H9 (cell line): ENCODE data around the gene TUNAR. TPM values are rescaled to one million over a fixed set of nuclear protein-coding genes. Genes with fewer than 3 reads are reported as not detected.
A peak's percentile ranks its signal among the peaks of the same experiment; 100 is the strongest.

ENCODE experiments used
- DNase-seq: peaks from one replicate; pipeline ENCODE4 v3.0.0-alpha.2; 2017
- H2AFZ ChIP-seq: one replicate; pipeline ENCODE4 v1.6.1; 2013; ENCODE audit warnings: mild to moderate bottlenecking, low read length, control low read depth, moderate library complexity
- H2AK5ac ChIP-seq: 2 replicates; pipeline ENCODE4 v1.6.1; 2013; ENCODE audit warnings: low read length, control low read depth, mixed read lengths; ENCODE audit not compliant: insufficient read length
- H2BK120ac ChIP-seq: one replicate; pipeline ENCODE4 v1.6.1; 2013; ENCODE audit warnings: low read depth, mild to moderate bottlenecking, low read length, control low read depth, inconsistent platforms; ENCODE audit not compliant: poor library complexity, severe bottlenecking
- H2BK12ac ChIP-seq: 2 replicates; pipeline ENCODE4 v1.6.1; 2013; ENCODE audit warnings: low read length, control low read depth, mixed read lengths, low read depth; ENCODE audit not compliant: insufficient read length
- H2BK15ac ChIP-seq: 2 replicates; pipeline ENCODE4 v1.6.1; 2013; ENCODE audit warnings: low read depth, low read length, control low read depth
- H2BK20ac ChIP-seq: one replicate; pipeline ENCODE4 v1.6.1; 2013; ENCODE audit warnings: low read depth, mild to moderate bottlenecking, low read length, control low read depth, inconsistent platforms; ENCODE audit not compliant: poor library complexity, severe bottlenecking
- H2BK5ac ChIP-seq: 2 replicates; pipeline ENCODE4 v1.6.1; 2013; ENCODE audit warnings: low read length, control low read depth, mixed read lengths; ENCODE audit not compliant: insufficient read length
- H3K14ac ChIP-seq: 2 replicates; pipeline ENCODE4 v1.6.1; 2013; ENCODE audit warnings: low read length, control low read depth; ENCODE audit not compliant: insufficient read depth
- H3K18ac ChIP-seq: 2 replicates; pipeline ENCODE4 v1.6.1; 2013; ENCODE audit warnings: low read depth, mild to moderate bottlenecking, mixed read lengths, low read length, control low read depth; ENCODE audit not compliant: insufficient read length
- H3K23ac ChIP-seq: 2 replicates; pipeline ENCODE4 v1.6.1; 2013; ENCODE audit warnings: low read length, control low read depth, mixed read lengths, low read depth; ENCODE audit not compliant: insufficient read length
- H3K23me2 ChIP-seq: 2 replicates; pipeline ENCODE4 v1.6.1; 2013; ENCODE audit warnings: low read depth, mild to moderate bottlenecking, mixed read lengths, low read length, control low read depth; ENCODE audit not compliant: insufficient read length, poor library complexity, severe bottlenecking
- H3K27ac ChIP-seq: 2 replicates; pipeline ENCODE4 v1.5.1; 2013; ENCODE audit warnings: low read length, control low read depth, mixed read lengths, low read depth; ENCODE audit not compliant: insufficient read length
- H3K27me3 ChIP-seq: 2 replicates; pipeline ENCODE4 v1.6.1; 2013; ENCODE audit warnings: low read length, control low read depth, inconsistent platforms; ENCODE audit not compliant: insufficient read depth
- H3K4ac ChIP-seq: 2 replicates; pipeline ENCODE4 v1.6.1; 2013; ENCODE audit warnings: low read depth, mild to moderate bottlenecking, control low read depth, inconsistent platforms, low read length, moderate library complexity
- H3K4me1 ChIP-seq: 2 replicates; pipeline ENCODE4 v1.6.1; 2013; ENCODE audit warnings: low read length, control low read depth, inconsistent platforms; ENCODE audit not compliant: insufficient read depth
- H3K4me2 ChIP-seq: 2 replicates; pipeline ENCODE4 v1.6.1; 2013; ENCODE audit warnings: low read length, control low read depth, mixed read lengths; ENCODE audit not compliant: insufficient read length, insufficient read depth
- H3K56ac ChIP-seq: 2 replicates; pipeline ENCODE4 v1.6.1; 2013; ENCODE audit warnings: low read depth, mild to moderate bottlenecking, mixed read lengths, low read length, control low read depth; ENCODE audit not compliant: insufficient read length
- H3K79me1 ChIP-seq: 2 replicates; pipeline ENCODE4 v1.6.1; 2013; ENCODE audit warnings: low read depth, mild to moderate bottlenecking, moderate library complexity, low read length, control low read depth, inconsistent platforms; ENCODE audit not compliant: insufficient read depth, poor library complexity, severe bottlenecking
- H3K79me2 ChIP-seq: 2 replicates; pipeline ENCODE4 v1.6.1; 2013; ENCODE audit warnings: low read length, control low read depth, inconsistent platforms; ENCODE audit not compliant: insufficient read depth
- H3K9ac ChIP-seq: 2 replicates; pipeline ENCODE4 v1.6.1; 2013; ENCODE audit warnings: low read length, control low read depth, mixed read lengths; ENCODE audit not compliant: insufficient read length; ENCODE audit errors: extremely low read depth
- H3K9me3 ChIP-seq: one replicate; pipeline ENCODE4 v1.6.1; 2013; ENCODE audit warnings: low read depth, low read length, inconsistent platforms; ENCODE audit not compliant: control insufficient read depth
- H3T11ph ChIP-seq: one replicate; pipeline ENCODE4 v1.6.1; 2013; ENCODE audit warnings: mild to moderate bottlenecking, low read length, control low read depth, inconsistent platforms
- H4K20me1 ChIP-seq: one replicate; pipeline ENCODE4 v1.6.1; 2013; ENCODE audit not compliant: control insufficient read depth, insufficient read length, insufficient read depth
- H4K5ac ChIP-seq: 2 replicates; pipeline ENCODE4 v1.6.1; 2013; ENCODE audit warnings: low read depth, mild to moderate bottlenecking, mixed read lengths, low read length, control low read depth; ENCODE audit not compliant: insufficient read length
- H4K8ac ChIP-seq: replicated peaks from 2 replicates; pipeline ENCODE4 v1.6.1; 2013; ENCODE audit warnings: low read length, control low read depth, mixed read lengths, low read depth; ENCODE audit not compliant: insufficient read length
- H4K91ac ChIP-seq: 2 replicates; pipeline ENCODE4 v1.6.1; 2013; ENCODE audit warnings: low read depth, mild to moderate bottlenecking, moderate library complexity, mixed read lengths, low read length, control low read depth; ENCODE audit not compliant: insufficient read length
- H3K27ac Mint-ChIP-seq, 3 experiments: 2 replicates in 2 of 3; 3 replicates in 1 of 3; pipeline ENCODE4 v1.8.0; 2020 to 2021; ENCODE audit warnings: mixed read lengths in 3 of 3, mild to moderate bottlenecking in 1 of 3, moderate library complexity in 1 of 3
- H3K27me3 Mint-ChIP-seq: 2 replicates; pipeline ENCODE4 v1.8.0; 2021; ENCODE audit warnings: low read depth, mild to moderate bottlenecking, moderate library complexity, mixed read lengths
- H3K36me3 Mint-ChIP-seq, 3 experiments: 2 replicates in 2 of 3; 3 replicates in 1 of 3; pipeline ENCODE4 v1.8.0; 2020 to 2021; ENCODE audit warnings: low read depth in 3 of 3, mixed read lengths in 3 of 3; ENCODE audit not compliant: insufficient read depth in 1 of 3
- H3K4me1 Mint-ChIP-seq, 2 experiments: 2 replicates each; pipeline ENCODE4 v1.8.0; 2020; ENCODE audit warnings: mixed read lengths in 2 of 2
- H3K4me3 Mint-ChIP-seq, 2 experiments: 2 replicates in 1 of 2; 3 replicates in 1 of 2; pipeline ENCODE4 v1.8.0; 2020 to 2021; ENCODE audit warnings: mild to moderate bottlenecking in 2 of 2, mixed read lengths in 2 of 2, moderate library complexity in 1 of 2
- H3K9me3 Mint-ChIP-seq, 2 experiments: 2 replicates in 1 of 2; 3 replicates in 1 of 2; pipeline ENCODE4 v1.8.0; 2020; ENCODE audit warnings: mild to moderate bottlenecking in 2 of 2, mixed read lengths in 2 of 2, moderate library complexity in 1 of 2
- CTCF ChIP-seq: fragments of 200-600 bp; sonication (generic); conservative IDR thresholded peaks from 3 replicates; pipeline ENCODE4 v1.8.0; 2021; ENCODE audit warnings: antibody characterized with exemption, mild to moderate bottlenecking
- WGBS: extraction: QIAGEN DNeasy Blood & Tissue Kit; methylation state at CpG from one replicate; pipeline ENCODE4 v1.1.7; 2013; ENCODE audit warnings: missing lambda C conversion rate, low lambda C conversion rate, mixed read lengths; ENCODE audit not compliant: insufficient read length; ENCODE audit errors: extremely low coverage; 5-methylcytosine and 5-hydroxymethylcytosine counted together
- total RNA-seq: library from RNA; stranded (reverse); gene quantifications from 2 replicates; pipeline ENCODE4 v1.2.1, GENCODE V29; 2021

Gene TUNAR
- total RNA-seq, 1 experiment from 2014 or later = 26.2 TPM

- H3K23me2 ChIP-seq = no peaks in the 10 kb centered on the region
- no peak overlapping the region for H4K5ac ChIP-seq
- Mint-ChIP-seq H3K27me3 (peaks cover 9% of the 10 kb centered on the region), H3K4me3 (no peak overlapping the region), H3K4me1 (peaks cover 37 to 38% of the 10 kb centered on the region in 2 experiments), H3K9me3 (no peaks in the 10 kb centered on the region), H3K36me3 (no peaks in the 10 kb centered on the region; a peak in 1 of 7 replicates), H3K27ac (peak overlapping the region in 1 of 3 experiments; percentile 50; a peak in 2 of 7 replicates)
- H3K27me3 ChIP-seq = no peaks in the 10 kb centered on the region
- no peak overlapping the region for H3K14ac ChIP-seq
- H4K20me1 ChIP-seq = no peaks in the 10 kb centered on the region
- H3K56ac ChIP-seq = no peak overlapping the region
- DNase-seq = no peak
- H2BK120ac ChIP-seq = no peak overlapping the region
- no peak overlapping the region for H3K9ac ChIP-seq
- no peak overlapping the region for H3K23ac ChIP-seq
- no peaks in the 10 kb centered on the region for H3K79me1 ChIP-seq
- H2BK15ac ChIP-seq = no peak overlapping the region
- no peak overlapping the region for H3K4ac ChIP-seq
- WGBS = no CpG with 5 or more reads among the region's 3 CpGs
- no peaks in the 10 kb centered on the region for H3K9me3 ChIP-seq
- no peak overlapping the region for H2AK5ac ChIP-seq
- H3K27ac ChIP-seq = no peak overlapping the region
- H3T11ph ChIP-seq = no peak overlapping the region
- no peak overlapping the region for H4K8ac ChIP-seq
- TF ChIP-seq CTCF = no peak
- H3K18ac ChIP-seq = no peak overlapping the region
- H3K4me1 ChIP-seq = peaks cover 3% of the 10 kb centered on the region; the same call in 1 of the 2 replicates
- no peak overlapping the region for H2AFZ ChIP-seq
- H2BK20ac ChIP-seq = no peak overlapping the region
- no peak overlapping the region for H4K91ac ChIP-seq
- no peak overlapping the region for H2BK5ac ChIP-seq
- H2BK12ac ChIP-seq = no peak overlapping the region
- H3K79me2 ChIP-seq = no peaks in the 10 kb centered on the region
- no peak overlapping the region for H3K4me2 ChIP-seq
These were observed 41.4 kb upstream of the TUNAR start for GRCh38 chr14:95835121-95835730.
